ENCODE results near the gene POLN.
"Not testable (repeated sequence)": the region's sequence is repeated elsewhere in the genome, so short reads cannot be mapped to it uniquely, and the experiment has no call there.

Gene POLN

GRCh38 chr4:2166253-2166652 lies 75.7 kb downstream of the POLN start:
- DNase-seq (ENCODE audit: low read depth in 2 of 2) = no peak

GRCh38 chr4:2165391-2165790 lies 76.5 kb downstream of the POLN start:
- DNase-seq (ENCODE audit: low read depth in 2 of 2) = no peak

- no peak for DNase-seq (ENCODE audit: low read depth in 2 of 2)
These were observed 78.6 kb downstream of the POLN start for GRCh38 chr4:2163311-2163821.

GRCh38 chr4:2161092-2161703 lies 80.7 kb downstream of the POLN start:
- DNase-seq (ENCODE audit: low read depth in 2 of 2) = not testable (repeated sequence)

- DNase-seq (ENCODE audit: low read depth in 2 of 2) = no peak
These were observed 82.0 kb downstream of the POLN start for GRCh38 chr4:2159931-2160330.

GRCh38 chr4:2155246-2155645 lies 86.7 kb downstream of the POLN start:
- no peak for DNase-seq (ENCODE audit: low read depth in 2 of 2)

- no peak for DNase-seq (ENCODE audit: low read depth in 2 of 2)
These were observed 87.6 kb downstream of the POLN start for GRCh38 chr4:2154215-2154740.

GRCh38 chr4:2151544-2151943 lies 90.4 kb downstream of the POLN start:
- no peak for DNase-seq (ENCODE audit: low read depth in 2 of 2)

GRCh38 chr4:2150076-2150475 lies 91.8 kb downstream of the POLN start:
- DNase-seq (ENCODE audit: low read depth in 2 of 2) = no peak

- no peak for DNase-seq (ENCODE audit: low read depth in 2 of 2)
These were observed 99.1 kb downstream of the POLN start for GRCh38 chr4:2142630-2143427.

- no peak for DNase-seq (ENCODE audit: low read depth in 2 of 2)
These were observed 100.0 kb downstream of the POLN start for GRCh38 chr4:2141762-2142451.

GRCh38 chr4:2141022-2141761 lies 100.7 kb downstream of the POLN start:
- no peak for DNase-seq (ENCODE audit: low read depth in 2 of 2)

GRCh38 chr4:2138846-2139500 lies 102.9 kb downstream of the POLN start:
- no peak for DNase-seq (ENCODE audit: low read depth in 2 of 2)

- no peak for DNase-seq (ENCODE audit: low read depth in 2 of 2)
These were observed 105.2 kb downstream of the POLN start for GRCh38 chr4:2136726-2137125.

- DNase-seq (ENCODE audit: low read depth in 2 of 2) = no peak
These were observed 106.8 kb downstream of the POLN start for GRCh38 chr4:2135083-2135482.

- DNase-seq (ENCODE audit: low read depth in 2 of 2) = no peak
These were observed 109.5 kb downstream of the POLN start for GRCh38 chr4:2132438-2132837.

- DNase-seq (ENCODE audit: low read depth in 2 of 2) = no peak
These were observed 114.2 kb downstream of the POLN start for GRCh38 chr4:2127609-2128332.

GRCh38 chr4:2126309-2127043 lies 115.4 kb downstream of the POLN start:
- DNase-seq (ENCODE audit: low read depth in 2 of 2) = no peak

- DNase-seq (ENCODE audit: low read depth in 2 of 2) = no peak
These were observed 116.1 kb downstream of the POLN start for GRCh38 chr4:2125831-2126230.

- DNase-seq (ENCODE audit: low read depth in 2 of 2) = no peak
These were observed 116.9 kb downstream of the POLN start for GRCh38 chr4:2125023-2125422.
